GM21447 (cell line): Measurements from ENCODE around the gene KCNJ12.
"Not testable (repeated sequence)": the region's sequence is repeated elsewhere in the genome, so short reads cannot be mapped to it uniquely, and the experiment has no call there.

Experiments
- ATAC-seq: cut with Tn5 transposase; IDR thresholded peaks from one replicate; pipeline ENCODE4 v1.9.1; 2021; ENCODE audit not compliant: unreplicated experiment

Gene KCNJ12

DNA sequence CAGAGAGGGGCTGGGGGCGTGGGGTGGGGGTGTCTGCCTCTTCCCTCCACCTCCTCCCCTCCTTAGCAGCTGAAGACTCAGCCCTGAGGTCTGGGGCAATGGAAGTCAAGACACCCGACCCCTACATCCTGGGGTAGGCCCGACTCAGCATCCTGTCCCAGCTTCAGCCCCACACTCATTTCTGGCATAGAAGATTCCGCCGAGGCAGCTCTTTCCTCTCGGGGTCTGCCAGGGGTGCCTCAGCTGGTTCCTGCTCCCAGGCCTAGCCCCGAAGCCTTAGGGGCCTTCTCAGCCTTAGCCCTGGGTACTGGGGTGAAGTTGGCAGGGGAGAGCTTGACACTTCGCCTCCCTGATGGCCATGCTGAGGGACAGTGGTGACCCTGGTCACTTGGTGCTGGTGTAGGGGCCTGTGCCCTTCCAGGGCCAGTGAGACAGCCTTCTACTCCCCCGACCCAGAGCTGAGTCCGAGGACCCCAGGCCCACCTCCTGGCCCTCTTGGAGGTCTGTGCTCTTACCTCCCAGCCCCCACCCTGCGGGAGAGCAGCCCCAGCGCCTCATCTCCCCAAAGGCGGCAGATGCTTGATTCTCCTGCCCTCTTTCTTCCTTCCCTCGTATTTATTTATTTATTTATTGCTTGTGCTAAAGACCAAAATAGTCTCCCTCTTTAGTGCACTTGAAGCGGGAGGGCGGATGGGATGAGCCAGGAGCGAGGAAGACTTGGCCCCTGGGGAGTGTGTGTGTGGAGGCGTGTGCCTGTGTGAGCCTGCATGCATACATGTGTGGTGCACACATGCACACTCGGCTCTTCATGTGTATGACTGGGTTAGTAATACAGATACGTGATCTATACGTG lies 42.5 kb downstream of the KCNJ12 start:
- no peak for ATAC-seq

DNA sequence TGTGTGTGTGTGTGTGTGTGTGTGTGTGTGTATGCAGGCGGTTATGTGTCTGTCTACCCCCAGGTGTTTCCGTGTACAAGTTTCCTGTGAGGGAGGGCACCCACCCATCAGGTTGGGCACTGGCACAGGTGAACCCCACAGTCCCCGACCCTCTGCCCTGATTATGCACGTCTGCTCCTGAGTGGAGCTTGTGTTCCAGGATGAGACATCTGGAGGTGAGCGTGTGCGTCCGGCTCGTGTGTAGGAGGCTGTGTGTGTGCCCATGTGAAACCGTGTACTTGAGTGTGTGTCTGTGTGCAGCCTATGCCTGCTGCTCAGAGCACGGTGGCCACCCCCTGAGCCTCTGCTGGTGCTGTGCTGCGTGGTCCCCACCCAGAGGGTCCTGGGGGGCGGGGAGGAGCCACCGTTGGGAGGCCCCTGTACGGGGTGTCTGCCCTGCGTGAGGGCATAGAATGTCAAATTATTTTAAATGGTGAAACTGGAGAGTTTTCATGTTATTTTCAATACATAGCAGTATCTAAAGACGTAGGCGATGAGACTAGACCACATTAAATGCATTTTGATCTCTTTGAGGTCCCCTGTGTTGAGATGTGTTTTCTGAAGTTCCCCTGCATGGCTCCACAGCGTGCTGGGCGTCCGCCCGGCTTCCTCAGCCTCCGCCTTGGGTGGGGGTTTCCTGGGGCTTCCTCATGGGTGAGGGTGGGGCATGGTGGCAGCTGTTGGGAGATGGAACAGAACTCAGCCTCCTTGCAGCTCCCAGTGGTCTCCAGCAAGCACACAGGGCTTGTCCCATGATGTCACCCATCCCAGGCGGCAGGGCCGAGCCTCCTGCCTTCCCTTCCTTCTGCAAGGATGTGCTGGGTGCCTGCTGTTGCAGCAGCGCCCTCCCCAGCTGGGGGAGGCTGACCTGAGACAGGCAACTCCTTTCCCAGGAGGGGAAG lies 43.4 kb downstream of the KCNJ12 start:
- no peak for ATAC-seq

DNA sequence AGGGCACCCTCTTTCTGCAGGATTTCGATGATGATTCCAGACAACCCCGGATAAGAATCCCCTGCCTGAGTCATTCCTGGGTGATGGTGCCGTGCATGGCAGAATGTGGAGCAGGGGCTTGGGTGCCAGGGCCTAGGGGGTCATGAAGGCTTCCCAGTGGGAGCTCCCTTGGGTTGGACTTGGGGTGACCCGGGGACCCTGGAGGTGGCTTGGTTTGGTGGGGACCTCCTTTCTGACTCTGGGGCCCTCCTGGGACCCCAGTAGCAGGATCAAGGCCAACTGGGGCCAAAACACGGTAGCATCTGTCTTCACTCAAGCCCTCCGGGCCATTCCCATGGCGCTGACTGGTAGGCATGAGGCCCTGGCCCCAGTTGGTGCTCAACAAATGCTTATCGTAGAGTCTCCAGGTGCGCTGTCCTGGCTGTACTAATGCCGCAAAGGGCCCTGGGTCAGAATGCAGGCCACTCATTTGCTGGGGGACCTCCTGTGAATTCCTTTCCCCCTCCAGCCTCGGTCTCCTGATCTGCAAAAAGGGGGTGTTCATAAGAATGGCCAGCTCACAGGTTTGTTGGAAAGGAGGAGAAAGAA lies 44.4 kb downstream of the KCNJ12 start:
- ATAC-seq: not testable (repeated sequence)

DNA sequence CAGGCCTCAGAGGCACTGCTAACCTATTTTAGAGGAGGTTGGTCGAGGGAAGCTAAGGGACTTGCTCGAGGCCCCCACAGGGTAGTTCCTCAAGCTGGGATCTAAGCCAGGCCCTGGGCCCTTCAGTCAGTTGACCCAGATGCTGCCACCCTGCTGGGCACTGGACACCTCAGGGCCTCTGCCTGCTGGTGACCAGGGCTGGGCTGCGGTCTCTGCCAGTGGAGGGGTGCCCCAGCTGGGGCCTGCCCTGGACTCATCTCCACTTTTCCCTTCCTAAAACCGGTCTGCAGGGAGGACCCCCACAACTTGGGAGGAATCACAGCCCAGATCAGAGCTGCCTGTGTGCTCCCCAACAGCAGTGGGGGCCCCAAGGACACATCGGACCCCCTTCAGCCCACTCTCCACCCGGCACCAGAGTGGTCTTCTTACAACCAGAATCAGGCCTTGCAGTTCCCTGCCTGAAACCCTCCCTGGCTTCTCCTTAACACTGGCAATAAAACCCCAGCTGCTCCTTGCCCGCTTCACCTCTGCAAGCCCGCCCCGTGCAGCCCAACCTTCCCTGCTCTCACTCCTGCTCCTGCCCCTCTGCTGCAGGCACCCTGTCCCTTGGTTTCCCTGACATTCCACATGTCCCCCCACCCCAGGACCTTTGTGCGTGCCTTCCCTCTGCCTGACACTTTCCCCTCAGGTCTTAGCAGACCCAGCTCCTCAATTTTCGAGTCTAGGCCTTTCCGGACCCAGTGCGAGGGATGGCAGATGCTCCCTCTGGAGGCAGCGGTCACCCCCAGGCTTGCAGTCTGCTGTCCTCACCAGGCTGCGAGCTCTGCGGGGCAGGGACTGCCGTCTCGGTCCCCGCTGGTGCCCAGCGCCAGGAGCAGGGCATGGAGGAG lies 45.5 kb downstream of the KCNJ12 start:
- ATAC-seq: not testable (repeated sequence)

DNA sequence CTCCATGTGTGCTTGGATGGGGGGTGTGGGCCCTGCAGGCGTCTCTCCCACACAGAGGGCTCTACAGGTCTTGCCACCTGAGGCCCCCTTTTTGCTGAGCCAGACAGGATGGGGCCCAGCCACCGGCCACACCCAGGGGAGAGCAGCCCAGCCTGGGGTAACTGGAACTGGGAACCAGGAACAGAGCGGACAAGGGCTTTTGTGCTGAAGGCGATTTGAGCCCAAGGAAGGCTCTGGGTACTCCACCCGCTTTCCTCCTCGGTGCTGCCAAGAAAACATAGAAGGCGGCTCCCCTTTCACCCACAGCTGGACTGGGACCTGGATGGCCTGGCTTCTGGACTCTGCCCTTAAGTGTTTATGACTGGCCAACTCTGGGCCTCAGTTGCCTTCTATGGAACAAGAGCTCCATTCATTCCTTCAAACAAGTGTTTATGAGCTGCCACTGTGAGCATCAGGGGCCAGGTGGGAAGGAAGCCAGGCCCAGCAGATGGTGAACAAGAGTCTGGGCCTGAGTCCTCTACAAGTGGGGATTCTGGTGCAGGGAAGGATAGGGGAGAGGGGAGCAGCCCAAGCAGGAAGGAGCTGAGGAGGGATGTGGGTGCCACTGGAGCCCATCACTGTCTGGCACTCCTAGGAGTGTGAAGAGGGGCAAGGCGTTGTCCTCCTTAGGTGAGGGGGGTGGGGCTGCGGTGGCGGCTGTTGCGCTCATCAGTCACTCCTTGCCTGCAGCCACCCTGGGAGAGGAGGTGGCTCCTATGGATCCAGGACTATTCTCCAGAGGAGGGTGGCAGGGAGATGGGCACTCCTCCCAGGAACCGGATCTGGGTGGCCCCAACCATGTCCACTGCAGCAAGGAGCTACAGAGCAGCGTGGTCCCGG lies 46.4 kb downstream of the KCNJ12 start:
- ATAC-seq: not testable (repeated sequence)

DNA sequence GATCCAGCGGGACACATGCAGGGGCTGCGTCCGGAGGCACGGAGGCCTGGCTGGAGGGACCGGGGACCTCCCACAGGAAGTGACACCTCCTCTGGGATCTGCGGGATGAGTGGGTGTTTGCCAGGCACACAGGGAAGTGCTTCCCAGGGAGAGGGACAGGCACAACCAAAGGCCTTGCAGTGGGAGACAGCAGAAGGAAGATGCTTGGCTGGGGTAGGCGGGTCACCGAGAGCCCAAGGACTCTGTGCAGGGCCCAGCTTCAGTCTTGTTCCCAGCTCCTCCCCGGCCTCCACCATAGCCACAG lies 47.0 kb downstream of the KCNJ12 start:
- not testable (repeated sequence) for ATAC-seq

DNA sequence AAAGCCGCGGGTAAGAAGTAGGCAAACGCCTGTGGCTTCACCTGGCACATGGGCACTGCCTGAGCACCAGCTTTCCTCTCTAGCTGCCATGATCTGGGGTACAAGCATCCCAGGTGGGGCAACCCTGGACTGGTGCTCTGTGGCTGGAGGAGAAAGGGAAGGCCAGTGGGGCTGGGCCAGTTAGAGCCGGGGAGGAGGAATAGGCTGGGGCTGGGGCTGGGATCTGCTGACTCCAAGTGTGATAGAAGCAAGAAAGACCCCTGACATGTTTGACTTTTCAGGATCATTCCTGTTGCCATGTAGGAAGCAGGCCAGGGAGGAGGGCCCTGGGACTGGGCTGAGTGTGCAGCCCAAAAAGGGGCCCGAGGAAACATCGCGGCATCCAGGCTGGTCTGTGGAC lies 48.5 kb downstream of the KCNJ12 start:
- not testable (repeated sequence) for ATAC-seq

DNA sequence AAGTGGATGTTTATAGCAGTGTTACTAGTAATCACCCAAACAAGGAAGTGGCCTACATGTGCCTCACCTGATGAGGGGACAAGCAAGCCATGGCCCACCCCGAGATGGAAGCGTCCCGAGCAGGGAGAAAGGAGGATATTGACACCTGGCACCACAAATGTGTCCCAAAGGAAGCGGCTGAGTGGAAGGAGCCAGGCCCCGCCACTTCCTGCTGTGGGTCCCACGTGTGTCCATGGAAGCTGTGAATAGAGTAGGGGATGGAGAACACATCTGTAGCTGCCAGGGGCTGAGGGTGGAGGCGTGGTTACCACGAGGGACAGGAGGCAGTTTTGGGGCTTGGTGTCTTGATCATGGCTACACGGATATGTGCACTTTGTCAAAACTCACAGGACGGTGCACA lies 49.2 kb downstream of the KCNJ12 start:
- no peak for ATAC-seq

DNA sequence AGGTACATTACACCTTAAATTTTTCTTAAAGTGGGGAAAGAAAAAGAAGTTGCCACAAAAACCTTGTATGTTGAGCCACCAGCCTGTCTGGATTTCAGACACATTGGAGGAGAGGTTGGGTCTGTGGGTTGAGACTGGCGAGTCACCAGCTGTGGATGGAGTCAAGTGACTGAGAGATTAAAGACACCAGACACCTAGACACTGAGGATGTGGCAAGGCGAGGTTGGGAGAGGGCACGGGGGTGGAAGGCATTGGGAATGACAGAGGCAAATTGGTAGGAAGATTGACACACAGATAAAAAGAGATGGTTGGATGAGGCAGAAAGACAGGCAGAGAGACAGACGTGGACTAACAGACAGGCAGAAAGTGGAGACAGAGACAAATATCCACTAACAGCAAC lies 49.6 kb downstream of the KCNJ12 start:
- no peak for ATAC-seq

DNA sequence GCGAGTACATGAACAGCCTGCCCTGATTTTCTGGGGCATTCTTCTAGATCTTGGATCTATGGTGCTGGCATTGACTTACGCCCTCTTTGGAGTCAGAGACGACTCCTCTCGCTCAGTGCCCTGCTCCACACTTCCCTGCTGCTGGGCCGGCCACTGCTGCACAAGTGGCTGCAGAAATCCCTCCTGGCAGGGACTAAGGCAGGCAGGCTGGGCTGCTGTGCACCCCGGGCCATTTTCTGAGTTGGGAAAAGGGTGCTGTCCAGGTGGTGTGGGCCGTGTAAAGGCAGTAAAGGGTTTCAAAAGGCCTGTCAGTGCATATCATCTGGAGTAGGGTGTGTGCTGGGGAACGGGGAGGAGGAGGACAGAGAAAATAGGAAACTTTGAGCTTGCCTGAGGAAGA lies 50.1 kb downstream of the KCNJ12 start:
- ATAC-seq: not testable (repeated sequence)

DNA sequence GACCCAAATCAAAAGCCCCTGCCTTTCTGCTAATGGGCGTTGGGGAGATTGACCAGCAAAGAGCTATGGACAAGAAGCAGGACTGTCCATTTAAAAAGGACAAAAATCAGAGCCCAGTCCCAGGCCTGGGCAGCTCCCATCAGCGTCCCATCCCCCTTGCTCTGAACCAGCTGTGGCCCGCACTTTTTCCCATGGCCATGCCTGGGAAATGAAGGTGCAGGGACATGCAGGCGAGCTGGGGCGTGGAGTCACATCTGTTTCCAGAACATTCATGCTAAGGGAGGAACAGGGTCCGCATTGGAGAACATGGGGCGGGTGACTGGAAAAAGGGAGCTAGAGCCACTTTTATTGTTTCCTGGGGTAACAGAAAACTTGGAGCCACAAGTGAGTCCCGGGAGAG lies 50.7 kb downstream of the KCNJ12 start:
- ATAC-seq: not testable (repeated sequence)

DNA sequence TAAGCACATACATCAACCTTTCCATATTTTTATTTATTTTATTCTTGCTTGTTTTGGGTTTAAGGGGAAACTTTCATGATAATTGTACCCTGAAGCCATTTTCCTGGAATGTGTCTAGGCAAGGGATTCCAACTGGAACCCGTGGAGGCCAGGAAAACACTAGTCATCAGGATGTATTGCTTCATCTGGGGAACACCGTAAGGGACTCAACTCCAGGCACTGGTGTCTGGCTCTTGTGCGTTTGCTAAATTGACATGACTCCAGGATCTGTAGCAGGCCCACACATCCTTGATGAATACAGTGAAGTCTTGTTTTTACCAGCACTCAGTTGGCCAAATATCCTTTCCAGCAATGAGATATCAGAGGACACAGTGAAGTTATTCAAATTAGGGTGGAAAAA lies 51.6 kb downstream of the KCNJ12 start:
- ATAC-seq: not testable (repeated sequence)

DNA sequence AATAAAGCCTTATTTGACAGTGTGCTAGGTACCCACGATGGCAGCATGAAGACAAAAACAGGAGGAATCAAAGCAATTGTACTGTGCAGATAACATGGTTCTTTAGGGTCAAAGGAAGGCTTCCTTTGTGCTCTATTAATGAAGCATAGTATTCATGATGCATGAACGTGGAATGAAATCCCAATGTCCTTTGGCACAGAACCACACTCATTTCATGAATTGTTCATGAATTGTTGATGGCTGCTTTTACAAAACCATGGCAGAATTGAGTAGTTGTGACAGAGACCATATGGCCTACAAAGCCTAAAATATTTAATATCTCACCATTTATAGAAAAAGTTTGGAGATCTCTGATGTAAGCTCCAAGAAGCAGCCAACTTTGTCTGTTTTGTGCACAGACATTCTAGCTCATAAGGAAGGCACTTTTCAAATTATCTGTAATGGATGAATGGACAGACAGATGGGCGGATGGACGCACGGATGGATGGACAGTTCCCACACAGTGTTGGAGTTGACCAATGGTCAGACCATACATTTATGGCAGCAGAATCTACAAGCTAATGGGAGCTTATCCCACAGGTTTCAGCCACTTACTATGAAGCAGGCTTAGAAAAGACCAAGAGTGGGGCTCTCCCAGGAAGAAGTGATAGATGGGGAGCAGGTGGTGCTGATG lies 52.7 kb downstream of the KCNJ12 start:
- ATAC-seq: not testable (repeated sequence)

DNA sequence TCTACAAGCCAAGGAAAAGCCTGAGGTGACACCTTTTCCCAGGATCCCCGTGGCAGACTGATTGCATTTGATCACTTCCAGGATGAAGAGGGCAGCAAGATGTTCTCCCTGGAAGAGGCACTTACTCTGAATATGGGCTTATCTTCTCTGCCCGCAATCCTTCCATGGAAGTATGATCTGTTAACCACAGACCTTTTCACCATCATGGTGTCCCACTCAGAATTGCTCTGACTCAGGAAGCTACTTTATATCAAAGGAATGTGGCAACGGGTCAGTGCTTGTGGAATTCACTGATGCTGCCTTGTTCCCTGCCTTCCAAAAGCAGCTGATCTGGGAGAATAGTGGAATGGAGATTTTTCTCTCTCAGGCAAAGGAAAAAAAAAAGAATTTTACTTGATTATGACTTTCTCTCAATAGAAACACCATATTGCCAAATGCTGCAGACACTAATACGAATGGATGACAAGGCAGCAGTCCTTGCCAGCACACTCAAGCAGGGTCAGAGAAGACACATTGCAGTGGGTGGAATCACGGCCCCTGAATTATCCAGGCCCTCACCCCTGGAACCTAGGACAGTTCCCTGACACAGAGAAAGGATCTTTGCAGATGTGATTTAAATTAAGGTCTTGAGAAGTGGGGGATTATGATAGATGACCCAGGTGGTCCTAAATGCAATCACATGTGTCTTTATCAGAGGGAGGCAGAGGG lies 53.9 kb downstream of the KCNJ12 start:
- ATAC-seq: not testable (repeated sequence)

DNA sequence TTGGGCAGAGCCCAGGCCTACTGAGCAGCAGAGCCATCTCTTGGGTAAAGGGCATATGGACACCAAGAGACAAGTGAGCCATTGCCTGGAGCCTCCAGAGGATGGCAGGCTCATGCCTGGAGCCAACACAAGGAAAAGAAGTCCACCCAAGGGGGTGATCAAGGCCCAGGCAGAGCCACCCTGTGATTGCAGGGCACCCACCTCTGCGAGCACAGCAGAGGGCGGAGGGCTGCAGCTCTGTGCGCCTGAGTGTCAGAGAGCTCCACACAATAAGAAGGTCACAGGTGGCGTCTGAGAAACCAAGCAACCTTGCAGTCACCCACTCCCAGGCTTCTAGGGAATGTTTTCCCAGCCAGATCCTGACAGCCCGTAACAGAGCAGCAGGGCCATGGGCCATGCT lies 57.8 kb downstream of the KCNJ12 start:
- not testable (repeated sequence) for ATAC-seq

DNA sequence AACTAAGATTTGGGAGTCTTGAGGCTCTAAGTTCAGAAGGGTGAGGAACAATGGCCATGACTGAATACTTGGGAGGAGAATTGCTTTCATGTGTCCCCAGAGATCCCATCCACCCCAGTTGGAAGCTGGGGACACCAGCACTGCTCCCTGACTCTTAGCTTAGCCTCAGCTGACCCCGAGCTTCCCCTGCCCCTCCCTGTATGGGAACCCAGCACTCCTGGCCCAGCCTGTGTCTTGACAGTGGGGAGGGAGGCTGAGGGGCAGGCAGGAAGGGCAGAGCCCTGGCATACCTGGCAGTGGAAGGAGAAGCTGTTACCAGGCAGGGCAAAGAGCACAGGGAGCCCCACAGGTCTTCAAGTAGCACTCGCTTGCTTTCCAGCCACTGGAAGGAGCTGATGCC lies 58.8 kb downstream of the KCNJ12 start:
- not testable (repeated sequence) for ATAC-seq

DNA sequence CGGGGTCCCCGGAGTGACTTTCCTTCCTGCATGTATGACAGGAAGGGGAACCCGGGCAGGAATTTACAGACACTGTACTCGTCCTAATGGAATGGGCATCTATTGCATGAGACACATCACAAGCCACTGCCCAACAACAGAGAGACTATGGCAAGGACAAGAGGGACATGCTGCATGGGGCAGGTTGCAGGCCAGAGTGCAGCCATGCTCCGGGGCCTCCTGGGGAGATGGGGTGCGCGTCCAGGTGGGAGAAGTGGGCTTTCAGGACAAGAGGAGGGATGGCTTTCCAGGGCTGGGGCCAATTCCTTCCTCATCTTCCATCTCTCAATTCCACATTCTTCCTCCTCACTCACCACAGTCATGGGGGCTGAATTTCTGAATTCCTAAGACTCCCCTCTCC lies 60.3 kb downstream of the KCNJ12 start:
- ATAC-seq: not testable (repeated sequence)
